Psoas muscle (tissue), 8 donors: ENCODE measurements around the gene NFATC2. TPM values are rescaled to one million over a fixed set of nuclear protein-coding genes. Genes with fewer than 3 reads are reported as not detected.

Experiments
- ATAC-seq, 4 donors: fragments of 200-7000 bp; cut with Tn5 transposase; one replicate each; pipeline ENCODE4 v1.9.1; 2020; ENCODE audit warnings: moderate library complexity in 3 of 4, mild to moderate bottlenecking in 2 of 4
- DNase-seq, 2 donors: peaks; one replicate each; pipeline ENCODE4 v3.0.0-alpha.2; 2020
- H3K27ac ChIP-seq: fragments of 200-600 bp; one replicate; pipeline ENCODE4 v1.8.0; 2022
- H3K27me3 ChIP-seq, 3 donors: fragments of 200-600 bp in 1 of 3; one replicate each; pipeline versions ENCODE4 v1.6.1 to v1.8.0; 2013 to 2022; ENCODE audit warnings: low read length in 2 of 3, mild to moderate bottlenecking in 2 of 3, moderate library complexity in 1 of 3; ENCODE audit not compliant: insufficient read depth in 3 of 3
- H3K36me3 ChIP-seq, 2 donors: fragments of 200-600 bp in 1 of 2; one replicate each; pipeline versions ENCODE4 v1.6.1 to v1.8.0; 2013 to 2022; ENCODE audit warnings: low read depth in 1 of 2, mild to moderate bottlenecking in 1 of 2, moderate library complexity in 1 of 2; ENCODE audit not compliant: insufficient read depth in 1 of 2
- H3K4me1 ChIP-seq: fragments of 200-600 bp; one replicate; pipeline ENCODE4 v1.8.0; 2022
- H3K4me3 ChIP-seq: fragments of 200-600 bp; one replicate; pipeline ENCODE4 v1.8.0; 2022; ENCODE audit warnings: mild to moderate bottlenecking
- H3K9me3 ChIP-seq: fragments of 200-600 bp; one replicate; pipeline ENCODE4 v1.8.0; 2022
- CTCF ChIP-seq: fragments of 200-600 bp; IDR thresholded peaks from one replicate; pipeline ENCODE4 v1.8.0; 2022; ENCODE audit warnings: antibody characterized with exemption
- WGBS, 3 donors: extraction: QIAGEN DNeasy Blood & Tissue Kit; methylation state at CpG; one replicate each; pipeline versions ENCODE4 v1.1.6 to v1.1.7; 2013; 5-methylcytosine and 5-hydroxymethylcytosine counted together
- intact Hi-C, 2 donors: fragments of 100-400 bp; cut with DNase I; formaldehyde crosslinking; loops; one replicate each; pipeline versions ENCODE4 v1.11.0 to v1.14.2; 2022
- polyA plus RNA-seq, 3 donors: library from polyadenylated mRNA; stranded (reverse); fragments of 200-250 nt; gene quantifications; one replicate each; pipeline ENCODE4 v1.2.3, GENCODE V29; 2013
- total RNA-seq, 4 donors: library from RNA; stranded (reverse); fragmentation: NEBNext Ultra II Directional in 2 of 4; extraction: Animal tissue kit (Norgen Biotek cat#: 25700) in 2 of 4; gene quantifications; one replicate each; pipeline versions ENCODE4 v1.2.1 to v1.2.4, GENCODE V29; 2021 to 2023
- donor health status: healthy with polysubstance abuse.
- donor health status: DM: no; HTN: no; CAD: no; lungs with moderate emphysema.
- donor health status: Bipolar disorder and iron deficiency.
- donor health status: healthy.
- donor health status: DM: yes; HTN: yes; CAD: no.
- donor health status: DM: no; HTN: no; CAD: no.
- donor health status: DM: no; HTN: no; CAD: no.
- donor health status: DM: yes; HTN: yes; CAD: no.

Gene NFATC2
- total and polyA plus RNA-seq, 7 donors = 0.18 to 3.1 (median 0.64) TPM

DNA sequence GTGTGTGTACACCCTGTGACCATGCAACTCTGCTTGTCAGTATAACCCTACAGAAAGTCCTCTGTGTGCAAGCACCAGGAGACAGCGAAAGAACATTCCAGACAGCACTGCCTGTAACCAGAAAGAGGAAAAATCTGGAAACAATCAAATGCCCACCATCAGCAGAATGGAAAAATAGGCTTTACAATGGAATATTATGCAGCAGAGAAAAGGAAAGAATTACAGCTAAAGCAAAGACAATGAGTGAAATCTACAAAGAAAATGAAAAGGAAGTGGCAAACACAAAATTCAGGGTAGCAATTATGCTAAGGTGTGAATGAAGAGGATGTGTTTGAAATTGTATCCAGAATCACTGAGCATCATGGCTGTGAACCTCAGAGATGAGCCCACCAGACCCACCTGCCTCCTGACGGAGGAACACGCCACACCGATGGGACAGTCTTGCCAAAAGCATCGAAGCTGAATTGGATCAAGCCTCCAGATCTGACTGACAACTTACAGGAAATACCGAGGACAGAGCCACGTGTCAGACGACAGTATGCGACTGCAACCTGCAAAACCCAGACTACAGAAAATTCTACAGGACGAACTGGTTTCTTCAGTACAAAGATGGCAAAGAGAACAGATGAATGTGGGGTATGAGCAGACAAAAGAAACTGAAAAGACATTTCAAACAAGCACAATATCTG lies 133.2 kb downstream of the NFATC2 start:
- Histone ChIP-seq H3K4me3 (no peak overlapping the region), H3K36me3 (no peaks in the 10 kb centered on the region), H3K4me1 (peaks cover 13% of the 10 kb centered on the region), H3K27me3 (no peaks in the 10 kb centered on the region), H3K9me3 (peaks cover 3% of the 10 kb centered on the region), H3K27ac (no peak overlapping the region)
- no peak for TF ChIP-seq CTCF
- ATAC-seq (no peak), DNase-seq (no peak)
- WGBS, 3 donors = 80 to 82% (median 81%) methylated on average over 10 of the region's 10 CpGs
- intact Hi-C loops = no loop called here

DNA sequence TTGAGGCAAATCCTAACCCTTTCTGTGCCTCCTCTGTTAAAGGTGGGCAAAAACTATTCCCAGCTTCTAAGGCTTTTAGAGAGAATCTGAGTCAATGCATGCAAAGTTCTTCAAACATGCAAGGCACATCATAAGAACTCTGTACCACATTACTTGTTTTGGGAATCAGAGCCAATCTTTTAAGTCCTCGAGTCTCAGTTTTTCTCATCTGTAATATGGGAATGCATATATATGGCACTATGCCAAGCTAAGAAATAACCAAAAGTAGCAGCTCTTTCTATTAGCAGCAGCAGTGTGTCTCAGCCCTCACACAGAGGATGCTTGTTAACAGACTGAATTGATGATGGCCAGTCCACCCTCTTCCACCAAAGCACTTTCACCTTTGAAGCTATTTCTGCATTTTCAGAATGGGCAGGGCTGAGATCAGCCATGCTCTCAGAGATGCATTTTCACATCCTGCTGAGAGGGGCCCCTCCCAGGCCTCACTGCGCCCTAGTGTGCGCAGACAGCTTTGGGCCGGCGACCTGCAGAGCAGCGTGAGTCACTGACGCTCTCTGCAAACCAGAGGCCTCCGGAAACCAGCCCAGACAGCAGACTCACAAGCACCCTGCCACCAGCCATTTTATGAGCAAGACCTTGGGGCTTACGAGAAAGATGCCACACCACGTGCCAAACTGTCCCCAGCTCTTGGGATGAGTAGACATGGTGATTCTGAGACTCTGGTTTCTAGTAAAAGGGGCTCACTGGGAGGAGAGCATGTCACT lies 138.0 kb downstream of the NFATC2 start:
- Histone ChIP-seq H3K9me3 (peaks cover 3% of the 10 kb centered on the region), H3K36me3 (no peaks in the 10 kb centered on the region), H3K4me1 (no peaks in the 10 kb centered on the region), H3K4me3 (no peak overlapping the region), H3K27me3 (no peaks in the 10 kb centered on the region), H3K27ac (no peak overlapping the region)
- no peak for TF ChIP-seq CTCF
- 87 to 94% (median 91%) methylated on average over 9 to 10 of the region's 10 CpGs for WGBS, 3 donors
- intact Hi-C loops = no loop called here
- DNase-seq (no peak), ATAC-seq (no peak)

- 92 to 97% (median 94%) methylated on average over 9 of the region's 9 CpGs for WGBS, 3 donors
- no peak for DNase-seq
- no peak overlapping the region for H3K27ac ChIP-seq
- no peak for ATAC-seq
- no peak for TF ChIP-seq CTCF
- no peak overlapping the region for H3K4me3 ChIP-seq
- H3K4me1 ChIP-seq = peaks cover 4% of the 10 kb centered on the region
- no peaks in the 10 kb centered on the region for H3K9me3 ChIP-seq
- intact Hi-C loops = no loop called here
- H3K27me3 ChIP-seq = no peaks in the 10 kb centered on the region
- no peaks in the 10 kb centered on the region for H3K36me3 ChIP-seq
Measured at GRCh38 chr20:51403466-51404220, 138.9 kb downstream of the NFATC2 start.

DNA sequence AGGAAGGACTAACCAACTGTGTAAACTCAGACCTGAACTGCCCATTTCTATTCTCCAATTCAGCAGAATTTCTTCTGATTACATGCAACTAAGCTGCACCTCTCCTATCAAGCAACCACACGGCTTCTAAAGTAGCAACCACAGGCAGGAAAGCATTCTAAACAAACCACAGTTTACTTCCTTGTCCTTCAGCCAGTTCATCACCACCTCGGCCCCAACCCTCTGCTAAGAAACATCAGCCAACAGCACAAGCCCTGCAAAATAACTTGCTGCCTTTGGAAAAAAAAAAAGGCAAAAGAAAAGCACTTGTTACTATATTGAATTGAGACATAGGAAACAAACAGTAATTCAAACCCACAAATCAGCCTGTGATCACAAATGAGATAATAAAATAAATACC lies 140.3 kb downstream of the NFATC2 start:
- 52 to 74% (median 70%) methylated on average over 2 of the region's 2 CpGs for WGBS, 3 donors

More for the DNA sequence above, 140.3 kb downstream of the NFATC2 start:
- intact Hi-C loops = no loop called here
- H3K36me3 ChIP-seq = no peaks in the 10 kb centered on the region
- ATAC-seq = no peak
- TF ChIP-seq CTCF = no peak
- H3K9me3 ChIP-seq = no peaks in the 10 kb centered on the region
- peaks cover 4% of the 10 kb centered on the region for H3K4me1 ChIP-seq
- no peaks in the 10 kb centered on the region for H3K27me3 ChIP-seq
- DNase-seq = no peak
- no peak overlapping the region for H3K4me3 ChIP-seq
- H3K27ac ChIP-seq = no peak overlapping the region
